MM.1S (cell line): Measurements from ENCODE around the gene SCRN2.

Source experiments
- DNase-seq: peaks from one replicate; pipeline ENCODE4 v3.0.0-alpha.2; 2015
- H2AFZ ChIP-seq: fragments of 300-600 bp; sonication (generic); 2 replicates; pipeline ENCODE4 v1.6.0; 2016; ENCODE audit warnings: antibody characterized with exemption, low read length
- H3F3A ChIP-seq: fragments of 300-600 bp; sonication (generic); 2 replicates; pipeline ENCODE4 v1.6.1; 2016; ENCODE audit warnings: mild to moderate bottlenecking, antibody characterized with exemption, low read length, moderate library complexity, mixed read lengths; ENCODE audit not compliant: insufficient read depth
- H3K27ac ChIP-seq: fragments of 300-600 bp; sonication (generic); 2 replicates; pipeline ENCODE4 v1.5.1; 2016; ENCODE audit warnings: mild to moderate bottlenecking, low read length
- H3K27me3 ChIP-seq: fragments of 300-600 bp; sonication (generic); replicated peaks from 2 replicates; pipeline ENCODE4 v1.6.0; 2016; ENCODE audit warnings: low read length; ENCODE audit not compliant: insufficient read depth
- H3K36me3 ChIP-seq: fragments of 300-600 bp; sonication (generic); replicated peaks from 2 replicates; pipeline ENCODE4 v1.6.1; 2016; ENCODE audit warnings: mild to moderate bottlenecking, low read length, mixed read lengths; ENCODE audit not compliant: insufficient read depth
- H3K4me1 ChIP-seq: fragments of 300-600 bp; sonication (generic); 2 replicates; pipeline ENCODE4 v1.6.1; 2016; ENCODE audit warnings: low read length, mixed read lengths
- H3K4me2 ChIP-seq: fragments of 300-600 bp; sonication (generic); 2 replicates; pipeline ENCODE4 v1.6.0; 2016; ENCODE audit warnings: low read depth, low read length
- H3K4me3 ChIP-seq: fragments of 300-600 bp; sonication (generic); 2 replicates; pipeline ENCODE4 v1.5.1; 2016; ENCODE audit warnings: low read length, mixed read lengths
- H3K79me2 ChIP-seq: fragments of 300-600 bp; sonication (generic); 2 replicates; pipeline ENCODE4 v1.6.1; 2016; ENCODE audit warnings: mixed run types, low read length, mixed read lengths
- H3K9ac ChIP-seq: fragments of 300-600 bp; sonication (generic); 2 replicates; pipeline ENCODE4 v1.6.1; 2016; ENCODE audit warnings: low read length, mixed read lengths
- H3K9me2 ChIP-seq: fragments of 300-600 bp; sonication (generic); replicated peaks from 2 replicates; pipeline ENCODE4 v1.6.1; 2016; ENCODE audit warnings: mild to moderate bottlenecking, low read length, mixed read lengths; ENCODE audit not compliant: insufficient read depth
- H3K9me3 ChIP-seq: fragments of 300-600 bp; sonication (generic); replicated peaks from 2 replicates; pipeline ENCODE4 v1.6.1; 2016; ENCODE audit warnings: mild to moderate bottlenecking, low read length, mixed read lengths; ENCODE audit not compliant: insufficient read depth
- H4K20me1 ChIP-seq: fragments of 300-600 bp; sonication (generic); 2 replicates; pipeline ENCODE4 v1.6.1; 2016; ENCODE audit warnings: mild to moderate bottlenecking, low read length, moderate library complexity, mixed read lengths; ENCODE audit not compliant: insufficient read depth
- CTCF ChIP-seq: fragments of 300-600 bp; sonication (generic); IDR thresholded peaks from 2 replicates; pipeline ENCODE4 v1.5.1; 2016; ENCODE audit warnings: antibody characterized with exemption, low read length, mixed read lengths
- EZH2 ChIP-seq: fragments of 300-600 bp; sonication (generic); optimal IDR thresholded peaks from 2 replicates; pipeline ENCODE3; 2017; ENCODE audit warnings: low read depth, mild to moderate bottlenecking, antibody characterized with exemption, low read length, mixed read lengths
- EZH2phosphoT487 ChIP-seq: fragments of 300-600 bp; sonication (generic); IDR thresholded peaks from 2 replicates; pipeline ENCODE4 v1.6.1; 2018; ENCODE audit warnings: antibody characterized with exemption, low read length

Gene SCRN2

GRCh38 chr17:47834756-47835155, 6.3 kb downstream of the SCRN2 start:
- Histone ChIP-seq H3K27me3 (no peaks in the 10 kb centered on the region), H3K4me1 (peaks cover 14% of the 10 kb centered on the region), H3F3A (peaks cover 4% of the 10 kb centered on the region; the same call in 1 of the 2 replicates)

GRCh38 chr17:47831934-47832327, 9.1 kb downstream of the SCRN2 start:
- no peaks in the 10 kb centered on the region for H3K9me3 ChIP-seq
- H3K4me2 ChIP-seq: peak overlapping the region; percentile 73
- H3K4me3 ChIP-seq: peak overlapping the region; percentile 83
- H2AFZ ChIP-seq: peak overlapping the region; percentile 81
- peaks cover 31% of the 10 kb centered on the region for H3K79me2 ChIP-seq
- H3K9ac ChIP-seq: peak overlapping the region; percentile 71; the same call in 1 of the 2 replicates
- DNase-seq: no peak
- no peaks in the 10 kb centered on the region for H4K20me1 ChIP-seq
- H3K4me1 ChIP-seq: peaks cover 14% of the 10 kb centered on the region
- H3K27me3 ChIP-seq: no peaks in the 10 kb centered on the region
- no peak overlapping the region for H3K27ac ChIP-seq
- H3F3A ChIP-seq: peaks cover 4% of the 10 kb centered on the region; the same call in 1 of the 2 replicates
- TF ChIP-seq EZH2phosphoT487 (no peak), CTCF (no peak), EZH2 (no peak)
- H3K9me2 ChIP-seq: no peaks in the 10 kb centered on the region
- no peaks in the 10 kb centered on the region for H3K36me3 ChIP-seq

More at GRCh38 chr17:47834756-47835155, 6.3 kb downstream of the SCRN2 start:
- Histone ChIP-seq H3K79me2 (peaks cover 16% of the 10 kb centered on the region), H3K9ac (no peak overlapping the region), H3K36me3 (no peaks in the 10 kb centered on the region), H4K20me1 (no peaks in the 10 kb centered on the region), H2AFZ (no peak overlapping the region), H3K4me2 (no peak overlapping the region), H3K4me3 (no peak overlapping the region), H3K9me2 (no peaks in the 10 kb centered on the region), H3K9me3 (no peaks in the 10 kb centered on the region), H3K27ac (no peak overlapping the region)
- no peak for TF ChIP-seq CTCF
- TF ChIP-seq EZH2phosphoT487: no peak
- no peak for TF ChIP-seq EZH2
- DNase-seq: no peak

GRCh38 chr17:47831003-47831933, 9.8 kb downstream of the SCRN2 start, which contains the start of the genes LRRC46 and MRPL10:
LRRC46 (plus strand) TSS chr17:47831670; CDS start chr17:47831990, 320 bp downstream.
MRPL10 (minus strand) TSS chr17:47831541; CDS start chr17:47831511, 30 bp downstream.
- Histone ChIP-seq H3K4me2 (peak within 1 kb of the TSS; percentile 73), H3K9me3 (no peaks in the 10 kb centered on the region), H3K36me3 (no peaks in the 10 kb centered on the region), H3K9me2 (no peaks in the 10 kb centered on the region), H3K79me2 (peaks cover 31% of the 10 kb centered on the region), H3K4me1 (peaks cover 14% of the 10 kb centered on the region), H3K27me3 (no peaks in the 10 kb centered on the region), H3K9ac (peak within 1 kb of the TSS; percentile 71), H3F3A (peaks cover 4% of the 10 kb centered on the region; the same call in 1 of the 2 replicates), H3K27ac (peak within 1 kb of the TSS; percentile 69; the same call in 1 of the 2 replicates), H2AFZ (peak within 1 kb of the TSS; percentile 81), H4K20me1 (no peaks in the 10 kb centered on the region), H3K4me3 (peak within 1 kb of the TSS; percentile 83)
- peak; percentile 93 for DNase-seq
- TF ChIP-seq EZH2 (no peak), CTCF (peak; percentile 35), EZH2phosphoT487 (no peak)
